Mesothelial cell of epicardium (in vitro differentiated cells): ENCODE measurements around the gene TAF1D. TPM values are rescaled to one million over a fixed set of nuclear protein-coding genes. Genes with fewer than 3 reads are reported as not detected.

ENCODE experiments used
- DNase-seq, 2 experiments: peaks; one replicate each; pipeline ENCODE4 v3.0.0; 2021; ENCODE audit warnings: low spot score in 2 of 2; ENCODE audit not compliant: unreplicated experiment in 2 of 2
- H3K27ac Mint-ChIP-seq: 2 replicates; pipeline ENCODE4 v1.8.0; 2021; ENCODE audit warnings: mixed read lengths
- H3K27me3 Mint-ChIP-seq: 2 replicates; pipeline ENCODE4 v1.8.0; 2021; ENCODE audit warnings: low read depth, mixed read lengths
- H3K36me3 Mint-ChIP-seq: 2 replicates; pipeline ENCODE4 v1.8.0; 2021; ENCODE audit warnings: mixed read lengths
- H3K4me1 Mint-ChIP-seq: 2 replicates; pipeline ENCODE4 v1.8.0; 2021; ENCODE audit warnings: mixed read lengths
- H3K4me3 Mint-ChIP-seq: 2 replicates; pipeline ENCODE4 v1.8.0; 2021; ENCODE audit warnings: mild to moderate bottlenecking, moderate library complexity, mixed read lengths
- H3K9me3 Mint-ChIP-seq: 2 replicates; pipeline ENCODE4 v1.8.0; 2021; ENCODE audit warnings: mixed read lengths
- CTCF ChIP-seq: fragments of 200-600 bp; sonication (generic); IDR thresholded peaks from one replicate; pipeline ENCODE4 v1.5.0; 2021; ENCODE audit warnings: antibody characterized with exemption; ENCODE audit not compliant: unreplicated experiment
- total RNA-seq: library from RNA; stranded (reverse); gene quantifications from 3 replicates; pipeline ENCODE4 v1.2.1, GENCODE V29; 2021

The TAF1D gene, protein sequence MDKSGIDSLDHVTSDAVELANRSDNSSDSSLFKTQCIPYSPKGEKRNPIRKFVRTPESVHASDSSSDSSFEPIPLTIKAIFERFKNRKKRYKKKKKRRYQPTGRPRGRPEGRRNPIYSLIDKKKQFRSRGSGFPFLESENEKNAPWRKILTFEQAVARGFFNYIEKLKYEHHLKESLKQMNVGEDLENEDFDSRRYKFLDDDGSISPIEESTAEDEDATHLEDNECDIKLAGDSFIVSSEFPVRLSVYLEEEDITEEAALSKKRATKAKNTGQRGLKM
- 155 to 166 TPM (median 155 TPM) in 3 replicates for total RNA-seq

- peak within 1 kb of the TSS; percentile 100 for H3K4me3 Mint-ChIP-seq
- peak; percentile 92 to 94 for DNase-seq
- no peaks in the 10 kb centered on the region for H3K27me3 Mint-ChIP-seq
- H3K9me3 Mint-ChIP-seq: no peaks in the 10 kb centered on the region
- H3K4me1 Mint-ChIP-seq: peaks cover 50% of the 10 kb centered on the region
- H3K36me3 Mint-ChIP-seq: peaks cover 14% of the 10 kb centered on the region
- H3K27ac Mint-ChIP-seq: peak within 1 kb of the TSS; percentile 99
- TF ChIP-seq CTCF: no peak
Measured at GRCh38 chr11:93741094-93741881, at the start of gene TAF1D, which contains the start of gene C11orf54. Gene TAF1D (minus strand): TSS chr11:93741495. CDS start chr11:93739304, 2,191 bp downstream. Gene C11orf54 (plus strand): TSS chr11:93741672. CDS start chr11:93747394, 5,722 bp downstream.

- no peak for DNase-seq
- peaks cover 37% of the 10 kb centered on the region for H3K4me1 Mint-ChIP-seq
- peaks cover 9% of the 10 kb centered on the region for H3K36me3 Mint-ChIP-seq
- peaks cover 2% of the 10 kb centered on the region for H3K9me3 Mint-ChIP-seq
- peak overlapping the region; percentile 95 for H3K4me3 Mint-ChIP-seq
- peak overlapping the region; percentile 96 for H3K27ac Mint-ChIP-seq
- no peaks in the 10 kb centered on the region for H3K27me3 Mint-ChIP-seq
- TF ChIP-seq CTCF: no peak
Measured at GRCh38 chr11:93784935-93785360, 43.7 kb upstream of the TAF1D start.

DNA sequence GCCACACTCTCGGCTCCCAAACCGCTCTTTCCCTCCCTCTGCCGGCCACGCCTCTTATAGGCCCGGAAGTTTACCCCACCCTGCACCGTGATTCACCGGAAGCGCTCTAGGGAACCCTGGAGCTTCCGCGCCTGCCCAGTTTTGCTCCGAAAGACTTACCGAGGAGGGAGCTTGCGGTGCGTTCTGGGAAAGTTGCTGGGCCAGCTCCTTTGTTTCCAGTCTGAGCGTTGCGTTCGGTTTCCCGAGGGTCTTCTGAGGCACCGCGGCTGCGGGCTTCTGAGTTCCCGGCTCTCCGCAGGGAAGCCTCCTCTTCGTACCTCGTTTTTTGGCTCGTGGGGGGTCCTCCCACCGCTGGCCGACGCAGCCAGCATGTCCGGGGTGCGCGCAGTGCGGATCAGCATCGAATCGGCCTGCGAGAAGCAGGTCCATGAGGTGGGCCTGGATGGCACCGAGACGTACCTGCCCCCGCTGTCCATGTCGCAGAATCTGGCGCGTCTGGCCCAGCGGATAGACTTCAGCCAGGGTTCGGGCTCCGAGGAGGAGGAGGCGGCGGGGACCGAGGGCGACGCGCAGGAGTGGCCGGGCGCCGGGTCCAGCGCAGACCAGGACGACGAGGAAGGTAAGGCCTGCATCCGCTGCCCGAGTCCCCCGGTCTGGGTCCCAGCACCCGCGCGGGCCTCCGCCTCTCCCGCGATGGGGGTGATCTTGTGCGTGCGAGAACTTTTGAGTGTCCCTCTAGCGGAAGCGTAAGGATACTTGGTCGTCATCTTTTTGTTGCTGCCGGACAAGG is 43.0 kb upstream of the TAF1D start, which contains the start of gene MED17:
Gene MED17 (plus strand): TSS at position 138 of the 790 bp plus-strand sequence. CDS start 232 bp downstream, at position 370.
- peak within 1 kb of the TSS; percentile 96 for H3K27ac Mint-ChIP-seq
- H3K4me3 Mint-ChIP-seq: peak within 1 kb of the TSS; percentile 95
- H3K27me3 Mint-ChIP-seq: no peaks in the 10 kb centered on the region
- H3K36me3 Mint-ChIP-seq: peaks cover 7% of the 10 kb centered on the region
- TF ChIP-seq CTCF: peak; percentile 3
- H3K4me1 Mint-ChIP-seq: peaks cover 37% of the 10 kb centered on the region
- peaks cover 6% of the 10 kb centered on the region for H3K9me3 Mint-ChIP-seq
- DNase-seq: peak; percentile 78 to 88

- H3K4me3 Mint-ChIP-seq: peak overlapping the region; percentile 95
- no peak for TF ChIP-seq CTCF
- no peak for DNase-seq
- peaks cover 5% of the 10 kb centered on the region for H3K36me3 Mint-ChIP-seq
- no peaks in the 10 kb centered on the region for H3K27me3 Mint-ChIP-seq
- H3K27ac Mint-ChIP-seq: peak overlapping the region; percentile 96
- peaks cover 37% of the 10 kb centered on the region for H3K4me1 Mint-ChIP-seq
- H3K9me3 Mint-ChIP-seq: peaks cover 6% of the 10 kb centered on the region
Measured at GRCh38 chr11:93783765-93784144, 42.5 kb upstream of the TAF1D start.

DNA sequence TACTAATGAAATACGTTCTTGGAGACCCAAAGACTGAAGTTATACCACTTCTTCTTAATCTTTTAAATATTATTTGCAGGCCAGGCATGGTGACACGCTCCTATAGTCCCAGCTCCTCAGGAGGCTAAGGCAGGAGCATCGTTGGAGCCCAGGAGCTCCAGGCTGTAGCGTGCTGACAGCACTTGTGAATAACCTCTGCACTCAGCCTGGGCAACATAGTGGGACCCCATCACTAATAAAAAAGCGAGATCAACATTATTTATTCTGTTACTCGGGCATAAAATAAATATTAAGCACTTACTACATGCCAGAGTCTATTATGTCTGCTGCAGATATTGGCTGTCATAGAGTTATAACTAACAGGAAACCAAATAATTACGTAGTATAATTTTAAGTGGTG is 42.1 kb upstream of the TAF1D start:
- Mint-ChIP-seq H3K36me3 (peaks cover 3% of the 10 kb centered on the region), H3K4me3 (peak overlapping the region; percentile 95), H3K4me1 (peaks cover 37% of the 10 kb centered on the region), H3K27me3 (no peaks in the 10 kb centered on the region), H3K27ac (no peak overlapping the region), H3K9me3 (peaks cover 6% of the 10 kb centered on the region)
- TF ChIP-seq CTCF: no peak
- DNase-seq: no peak
